Ectodermal cell (in vitro differentiated cells): Measurements from ENCODE around the gene SEZ6L.

ENCODE experiments used
- H3K27ac ChIP-seq: 2 replicates; pipeline ENCODE4 v1.7.0; 2013; ENCODE audit warnings: mild to moderate bottlenecking, low read depth, low read length; ENCODE audit not compliant: insufficient read depth, poor library complexity, severe bottlenecking
- H3K27me3 ChIP-seq: 2 replicates; pipeline ENCODE4 v1.7.0; 2013; ENCODE audit warnings: mild to moderate bottlenecking, low read length; ENCODE audit not compliant: insufficient read depth, control insufficient read depth, poor library complexity, severe bottlenecking
- H3K36me3 ChIP-seq: one replicate; pipeline ENCODE4 v1.7.0; 2013; ENCODE audit warnings: low read length; ENCODE audit not compliant: control insufficient read depth, insufficient read depth
- H3K4me1 ChIP-seq: one replicate; pipeline ENCODE4 v1.7.0; 2013; ENCODE audit warnings: low read length; ENCODE audit not compliant: control insufficient read depth, insufficient read depth
- H3K4me3 ChIP-seq: 2 replicates; pipeline ENCODE4 v1.7.0; 2013; ENCODE audit warnings: low read depth, low read length, control low read depth; ENCODE audit not compliant: insufficient read depth
- H3K9me3 ChIP-seq: 2 replicates; pipeline ENCODE4 v1.7.0; 2013; ENCODE audit warnings: mild to moderate bottlenecking, low read length, moderate library complexity; ENCODE audit not compliant: control insufficient read depth
- WGBS, 2 experiments: methylation state at CpG; one replicate each; pipeline ENCODE4 v1.1.7; 2013; ENCODE audit warnings: missing lambda C conversion rate in 2 of 2; 5-methylcytosine and 5-hydroxymethylcytosine counted together

The SEZ6L gene

DNA sequence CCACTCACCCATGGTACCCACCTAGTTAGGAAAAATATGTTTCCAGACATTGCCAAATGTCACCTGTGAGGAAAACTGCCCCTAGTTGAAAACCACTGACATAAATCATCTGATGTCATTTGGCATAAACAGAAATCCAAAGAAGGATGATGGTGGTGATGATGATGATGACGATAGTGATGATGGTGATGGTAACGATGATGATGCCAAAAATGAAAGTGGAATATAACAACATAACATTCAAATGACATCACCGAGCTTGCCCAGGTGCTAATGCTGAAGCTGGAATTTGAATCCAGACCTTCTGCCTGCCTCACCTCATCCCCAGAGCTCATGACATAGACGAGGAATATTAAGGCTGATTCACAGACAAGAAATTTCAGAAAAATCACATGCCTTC, 167.5 kb downstream of the SEZ6L start:
- no peaks in the 10 kb centered on the region for H3K36me3 ChIP-seq
- H3K4me1 ChIP-seq: no peaks in the 10 kb centered on the region
- no peak overlapping the region for H3K27ac ChIP-seq
- H3K27me3 ChIP-seq: peaks cover 26% of the 10 kb centered on the region
- no peak overlapping the region for H3K4me3 ChIP-seq
- WGBS, 2 experiments: 82 to 92% methylated on average over 4 of the region's 4 CpGs
- no peaks in the 10 kb centered on the region for H3K9me3 ChIP-seq

DNA sequence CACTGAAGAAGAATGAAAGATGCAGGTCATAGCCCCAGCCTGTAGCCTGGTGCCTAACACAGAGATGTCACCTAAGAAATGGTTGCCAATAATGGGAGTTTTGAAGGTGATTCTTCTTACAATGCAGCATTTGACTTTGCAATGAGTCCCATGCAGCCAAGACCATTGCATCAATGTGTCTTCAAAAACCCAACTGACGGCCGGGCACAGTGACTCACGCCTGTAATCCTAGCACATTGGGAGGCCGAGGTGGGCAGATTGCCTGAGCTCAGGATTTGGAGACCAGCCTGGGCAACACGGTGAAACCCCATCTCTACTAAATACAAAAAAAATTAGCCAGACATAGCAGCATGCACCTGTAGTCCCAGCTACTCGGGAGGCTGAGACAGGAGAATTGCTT, 170.5 kb downstream of the SEZ6L start:
- Histone ChIP-seq H3K36me3 (no peaks in the 10 kb centered on the region), H3K9me3 (no peaks in the 10 kb centered on the region), H3K4me1 (no peaks in the 10 kb centered on the region), H3K27ac (no peak overlapping the region), H3K4me3 (no peak overlapping the region), H3K27me3 (peaks cover 20% of the 10 kb centered on the region)
- WGBS, 2 experiments: 75 to 86% methylated on average over 6 of the region's 6 CpGs

DNA sequence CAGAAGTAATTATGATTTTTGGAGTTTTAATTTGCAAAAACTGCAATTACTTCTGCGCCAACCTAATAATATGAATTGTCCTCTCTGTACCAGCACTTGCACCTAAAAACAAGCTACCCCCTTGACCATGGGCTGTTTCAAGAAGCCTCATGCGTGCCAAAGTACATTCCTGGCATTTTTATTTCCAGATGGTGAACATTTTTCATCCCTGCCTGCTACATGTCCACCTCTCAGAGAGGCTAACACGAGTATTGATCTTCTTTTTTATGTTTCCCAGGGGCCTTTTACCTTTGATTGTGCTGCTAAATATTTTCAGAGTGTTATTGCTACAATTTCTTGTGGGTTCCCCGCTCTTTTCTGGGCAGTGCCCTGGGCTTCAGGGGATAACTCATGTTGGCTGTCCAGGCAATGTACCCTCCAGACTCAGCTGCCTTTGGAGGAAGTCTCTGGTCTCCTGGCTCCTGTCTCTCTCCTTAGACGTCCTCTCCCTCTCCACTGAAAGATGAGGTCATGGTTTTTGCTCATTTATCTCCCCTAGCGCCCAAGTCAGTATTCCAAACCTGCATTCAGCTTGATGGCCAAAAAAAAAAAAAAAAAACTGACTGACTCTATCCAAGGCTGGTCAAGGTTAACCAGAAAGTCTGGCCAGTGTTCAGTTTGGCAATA, 173.6 kb downstream of the SEZ6L start:
- Histone ChIP-seq H3K27ac (no peak overlapping the region), H3K4me3 (no peak overlapping the region), H3K9me3 (no peaks in the 10 kb centered on the region), H3K36me3 (no peaks in the 10 kb centered on the region), H3K4me1 (no peaks in the 10 kb centered on the region), H3K27me3 (no peaks in the 10 kb centered on the region)
- WGBS, 2 experiments: 78 to 79% methylated on average over 6 of the region's 6 CpGs

DNA sequence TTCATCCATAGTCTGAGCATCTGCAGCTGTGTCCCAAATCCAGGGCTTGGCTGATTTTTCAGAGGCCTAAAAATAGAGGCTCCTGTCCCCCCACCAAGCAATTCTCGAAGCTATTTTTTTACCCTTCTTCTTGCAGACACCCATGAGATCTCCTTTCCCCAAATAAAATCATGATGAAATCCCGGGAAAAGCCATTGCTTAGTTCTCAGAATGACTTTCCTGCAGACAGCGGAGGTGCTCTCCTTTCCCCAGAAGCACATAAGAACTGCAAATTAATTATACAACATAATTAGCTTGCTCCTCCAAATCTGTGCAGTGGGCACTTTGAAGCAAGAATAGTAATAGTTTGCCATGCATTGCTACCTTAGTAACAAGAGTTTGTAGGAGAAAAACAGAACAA, 176.2 kb downstream of the SEZ6L start:
- Histone ChIP-seq H3K4me3 (no peak overlapping the region), H3K27me3 (no peaks in the 10 kb centered on the region)

DNA sequence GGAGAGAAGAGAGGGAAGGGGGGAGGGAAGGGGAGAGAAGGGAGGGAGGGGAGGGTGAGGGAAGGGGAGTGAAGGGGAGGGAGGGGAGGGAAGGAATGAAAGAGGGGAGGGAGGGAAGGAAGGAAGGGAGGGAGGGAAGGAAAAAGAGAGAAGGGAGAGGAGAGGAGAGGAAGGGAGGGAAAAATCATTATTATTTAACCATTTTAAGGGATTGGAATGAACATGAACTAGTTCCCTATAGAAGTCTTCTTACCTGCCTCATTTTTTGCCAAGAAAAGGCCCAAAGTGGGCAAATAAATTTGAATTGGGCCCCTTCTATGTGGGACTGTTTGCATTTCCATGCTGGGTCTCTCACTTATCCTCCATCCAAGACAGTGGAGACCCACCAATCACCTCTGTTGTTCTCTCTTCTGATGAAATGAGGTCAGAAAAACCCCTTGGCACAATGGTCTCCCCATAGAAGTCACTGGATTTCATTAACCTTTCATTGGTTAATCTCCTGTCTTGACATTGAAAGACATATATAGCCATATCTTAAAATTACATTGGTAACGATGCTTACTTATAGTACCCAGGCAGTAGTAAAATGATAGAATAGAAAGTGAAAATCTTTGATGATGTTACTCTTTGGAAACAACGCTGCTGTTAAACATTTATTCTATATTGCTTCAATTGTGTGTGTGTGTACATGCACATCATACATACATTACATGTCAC, 179.7 kb downstream of the SEZ6L start:
- H3K36me3 ChIP-seq: no peaks in the 10 kb centered on the region
- no peaks in the 10 kb centered on the region for H3K27me3 ChIP-seq
- no peaks in the 10 kb centered on the region for H3K4me1 ChIP-seq
- 100% methylated on average over 1 of the region's 2 CpGs; no CpG with 5 or more reads in 1 of the 2 experiments for WGBS, 2 experiments
- no peaks in the 10 kb centered on the region for H3K9me3 ChIP-seq
- no peak overlapping the region for H3K4me3 ChIP-seq
- H3K27ac ChIP-seq: no peak overlapping the region

More for the DNA sequence above, 176.2 kb downstream of the SEZ6L start:
- no peaks in the 10 kb centered on the region for H3K9me3 ChIP-seq
- no peaks in the 10 kb centered on the region for H3K4me1 ChIP-seq
- no peaks in the 10 kb centered on the region for H3K36me3 ChIP-seq
- H3K27ac ChIP-seq: no peak overlapping the region
- 86% methylated on average over 3 of the region's 3 CpGs for WGBS, 2 experiments

DNA sequence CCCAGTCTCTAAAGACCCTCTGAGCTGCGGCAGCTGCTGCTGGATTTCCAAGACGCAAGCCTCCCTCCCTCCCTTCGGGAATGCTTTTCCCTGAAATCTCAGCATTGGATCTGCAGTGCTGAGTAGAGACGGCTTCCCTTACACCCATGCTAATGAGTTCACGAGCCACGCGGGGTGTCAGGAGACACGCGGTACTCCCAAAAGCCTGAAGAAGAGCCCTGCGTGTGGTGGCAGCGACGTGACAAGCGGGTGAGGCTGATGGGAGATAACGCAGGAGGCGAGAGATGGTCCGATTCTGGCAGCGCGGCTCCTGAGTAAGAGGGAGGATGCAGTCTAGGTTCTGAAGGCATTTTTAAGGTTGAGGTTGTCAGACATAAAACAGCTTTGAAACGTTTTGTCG, 185.4 kb downstream of the SEZ6L start:
- H3K4me1 ChIP-seq: no peaks in the 10 kb centered on the region
- no peaks in the 10 kb centered on the region for H3K36me3 ChIP-seq
- H3K27me3 ChIP-seq: no peaks in the 10 kb centered on the region
- H3K27ac ChIP-seq: no peak overlapping the region
- no peak overlapping the region for H3K4me3 ChIP-seq
- WGBS, 2 experiments: 84 to 85% methylated on average over 20 of the region's 20 CpGs
- no peaks in the 10 kb centered on the region for H3K9me3 ChIP-seq

DNA sequence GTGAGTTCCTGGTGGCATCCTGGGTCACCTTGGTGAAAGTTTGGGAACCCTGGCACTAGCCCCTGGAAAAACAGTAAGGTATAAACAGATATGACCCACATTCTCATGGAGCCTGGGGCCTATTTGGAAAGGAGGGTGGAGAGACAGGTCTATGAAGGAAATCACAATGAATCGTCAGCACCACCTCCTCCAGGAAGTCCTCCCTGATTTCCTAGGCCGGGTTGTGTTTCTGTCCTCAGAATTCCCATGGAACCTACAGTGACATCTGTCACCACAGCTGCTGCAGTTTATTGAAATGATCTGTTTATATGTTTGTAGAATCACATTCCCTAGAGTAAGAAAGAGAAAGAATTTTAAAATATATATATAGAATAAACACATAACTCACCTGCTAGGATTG, 188.0 kb downstream of the SEZ6L start:
- 92 to 95% methylated on average over 2 of the region's 2 CpGs for WGBS, 2 experiments
- no peaks in the 10 kb centered on the region for H3K27me3 ChIP-seq

DNA sequence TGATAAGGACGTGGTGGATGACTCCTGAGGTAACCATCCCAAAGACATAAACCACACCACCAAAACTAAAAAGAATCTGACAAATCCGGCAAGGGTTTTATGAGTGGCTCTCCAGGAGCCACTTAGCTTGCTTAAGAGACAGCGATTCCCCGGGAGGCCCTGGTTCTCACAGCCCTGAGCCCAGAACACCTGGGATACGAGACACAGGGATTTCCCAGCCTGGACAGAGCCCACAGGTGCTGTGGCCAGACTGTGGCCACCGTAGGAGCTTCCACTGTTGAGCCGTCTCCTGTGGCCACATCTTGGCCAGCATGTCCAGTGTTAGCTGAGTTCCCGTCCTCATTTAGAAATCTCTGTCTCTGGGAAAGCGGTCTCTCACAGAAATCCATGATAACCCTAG, 188.6 kb downstream of the SEZ6L start:
- 92 to 95% methylated on average over 9 of the region's 9 CpGs for WGBS, 2 experiments
- no peaks in the 10 kb centered on the region for H3K27me3 ChIP-seq
- peaks cover 4% of the 10 kb centered on the region for H3K4me1 ChIP-seq
- H3K9me3 ChIP-seq: no peaks in the 10 kb centered on the region
- H3K4me3 ChIP-seq: no peak overlapping the region
- no peaks in the 10 kb centered on the region for H3K36me3 ChIP-seq
- no peak overlapping the region for H3K27ac ChIP-seq

More for the DNA sequence above, 188.0 kb downstream of the SEZ6L start:
- peaks cover 4% of the 10 kb centered on the region for H3K4me1 ChIP-seq
- no peaks in the 10 kb centered on the region for H3K36me3 ChIP-seq
- H3K9me3 ChIP-seq: no peaks in the 10 kb centered on the region
- no peak overlapping the region for H3K4me3 ChIP-seq
- H3K27ac ChIP-seq: no peak overlapping the region

DNA sequence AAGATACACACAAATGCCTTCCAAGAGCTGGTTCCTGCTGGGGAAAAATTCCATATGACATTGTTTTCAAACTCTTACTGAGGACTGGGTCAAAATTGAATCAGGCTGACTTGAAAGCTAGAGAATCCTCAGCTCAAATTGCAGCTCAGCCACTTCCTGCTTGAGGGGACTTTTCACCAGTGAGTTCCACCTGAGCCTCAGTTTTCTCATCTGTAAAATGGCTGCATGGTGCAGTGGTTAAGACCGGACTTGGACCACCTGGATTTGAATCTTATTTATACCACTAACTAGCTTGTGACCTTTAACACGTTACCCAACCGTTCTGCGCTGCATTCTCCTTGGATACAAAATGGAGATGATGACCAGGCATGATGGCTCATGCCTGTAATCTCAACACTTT, 189.9 kb downstream of the SEZ6L start:
- peaks cover 4% of the 10 kb centered on the region for H3K4me1 ChIP-seq
- no peaks in the 10 kb centered on the region for H3K27me3 ChIP-seq
- H3K9me3 ChIP-seq: no peaks in the 10 kb centered on the region
- H3K4me3 ChIP-seq: no peak overlapping the region
- H3K36me3 ChIP-seq: no peaks in the 10 kb centered on the region
- 90 to 93% methylated on average over 4 of the region's 4 CpGs for WGBS, 2 experiments
- no peak overlapping the region for H3K27ac ChIP-seq

DNA sequence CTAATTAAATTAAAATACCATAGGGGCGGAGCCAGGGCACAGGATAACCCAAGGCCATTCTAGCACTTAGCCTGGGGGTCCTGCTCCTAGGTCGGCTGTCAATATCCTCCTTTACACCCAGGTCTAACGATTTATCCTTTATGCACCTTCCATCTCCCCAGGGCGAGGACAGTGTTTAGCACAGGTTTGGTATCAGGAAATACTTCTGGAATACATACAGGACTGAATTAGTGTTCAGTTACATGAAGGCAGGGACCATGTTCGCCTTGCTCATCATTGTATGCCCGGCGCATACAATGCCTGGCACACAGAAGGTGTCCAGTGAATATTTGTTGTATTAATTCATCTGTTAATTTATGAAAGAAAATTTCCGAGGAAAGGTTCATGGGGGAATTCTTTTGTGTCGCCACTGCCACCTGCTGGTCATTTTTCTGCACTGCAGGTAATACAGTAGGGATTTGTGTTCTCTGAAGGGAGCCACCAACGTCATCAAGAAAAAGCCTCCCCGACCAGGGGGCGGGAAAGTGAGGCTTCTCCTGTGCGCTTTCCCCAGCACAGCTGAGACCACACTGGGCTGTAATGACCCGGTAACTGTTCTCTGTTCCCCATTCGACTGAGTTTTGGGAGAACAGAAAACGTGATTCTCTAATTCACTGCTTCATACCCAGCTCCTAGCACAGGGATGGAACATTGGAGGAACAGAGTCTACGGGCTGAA, 191.1 kb downstream of the SEZ6L start:
- peaks cover 4% of the 10 kb centered on the region for H3K4me1 ChIP-seq
- H3K27ac ChIP-seq: no peak overlapping the region
- 11 to 13% methylated on average over 16 to 17 of the region's 17 CpGs for WGBS, 2 experiments
- peak overlapping the region; percentile 20 for H3K4me3 ChIP-seq
- H3K36me3 ChIP-seq: no peaks in the 10 kb centered on the region
- no peaks in the 10 kb centered on the region for H3K9me3 ChIP-seq
- no peaks in the 10 kb centered on the region for H3K27me3 ChIP-seq
